GM10266 (cell line): ENCODE results near the gene ATL1.

Source experiments
- DNase-seq: peaks from one replicate; pipeline ENCODE4 v3.0.0; 2012; ENCODE audit errors: extremely low spot score
- TF ChIP-seq, protein P1 (sequence below): IDR thresholded peaks from 2 replicates; pipeline ENCODE4 v1.5.1; 2012; ENCODE audit warnings: mild to moderate bottlenecking, low read depth; ENCODE audit not compliant: control insufficient read depth, insufficient read depth; ENCODE audit errors: missing control alignments

Gene ATL1

GRCh38 chr14:50578433-50578832, 18.5 kb downstream of the ATL1 start:
- DNase-seq = no peak
- TF ChIP-seq, protein P1, sequence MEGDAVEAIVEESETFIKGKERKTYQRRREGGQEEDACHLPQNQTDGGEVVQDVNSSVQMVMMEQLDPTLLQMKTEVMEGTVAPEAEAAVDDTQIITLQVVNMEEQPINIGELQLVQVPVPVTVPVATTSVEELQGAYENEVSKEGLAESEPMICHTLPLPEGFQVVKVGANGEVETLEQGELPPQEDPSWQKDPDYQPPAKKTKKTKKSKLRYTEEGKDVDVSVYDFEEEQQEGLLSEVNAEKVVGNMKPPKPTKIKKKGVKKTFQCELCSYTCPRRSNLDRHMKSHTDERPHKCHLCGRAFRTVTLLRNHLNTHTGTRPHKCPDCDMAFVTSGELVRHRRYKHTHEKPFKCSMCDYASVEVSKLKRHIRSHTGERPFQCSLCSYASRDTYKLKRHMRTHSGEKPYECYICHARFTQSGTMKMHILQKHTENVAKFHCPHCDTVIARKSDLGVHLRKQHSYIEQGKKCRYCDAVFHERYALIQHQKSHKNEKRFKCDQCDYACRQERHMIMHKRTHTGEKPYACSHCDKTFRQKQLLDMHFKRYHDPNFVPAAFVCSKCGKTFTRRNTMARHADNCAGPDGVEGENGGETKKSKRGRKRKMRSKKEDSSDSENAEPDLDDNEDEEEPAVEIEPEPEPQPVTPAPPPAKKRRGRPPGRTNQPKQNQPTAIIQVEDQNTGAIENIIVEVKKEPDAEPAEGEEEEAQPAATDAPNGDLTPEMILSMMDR = no peak

DNA sequence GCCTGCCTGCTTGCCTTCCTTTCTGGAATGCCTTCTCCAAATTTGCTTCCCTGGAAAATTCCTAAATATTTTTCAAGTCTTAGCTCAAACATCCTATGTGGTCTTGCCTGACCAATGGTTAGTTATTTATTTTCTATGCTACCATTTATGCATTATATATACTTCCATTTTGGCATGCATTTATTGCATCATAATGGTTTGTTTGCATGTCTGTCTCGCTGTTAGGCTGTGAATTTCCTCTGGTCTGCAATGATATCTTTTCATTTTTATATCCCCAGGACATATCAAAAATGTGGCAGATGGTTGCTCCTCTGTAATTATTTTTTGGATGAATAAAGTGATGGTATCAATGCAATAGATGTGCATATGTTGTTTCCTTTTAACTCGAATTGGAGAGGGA, 30.5 kb downstream of the ATL1 start:
- TF ChIP-seq, protein P1 = no peak
- no peak for DNase-seq

DNA sequence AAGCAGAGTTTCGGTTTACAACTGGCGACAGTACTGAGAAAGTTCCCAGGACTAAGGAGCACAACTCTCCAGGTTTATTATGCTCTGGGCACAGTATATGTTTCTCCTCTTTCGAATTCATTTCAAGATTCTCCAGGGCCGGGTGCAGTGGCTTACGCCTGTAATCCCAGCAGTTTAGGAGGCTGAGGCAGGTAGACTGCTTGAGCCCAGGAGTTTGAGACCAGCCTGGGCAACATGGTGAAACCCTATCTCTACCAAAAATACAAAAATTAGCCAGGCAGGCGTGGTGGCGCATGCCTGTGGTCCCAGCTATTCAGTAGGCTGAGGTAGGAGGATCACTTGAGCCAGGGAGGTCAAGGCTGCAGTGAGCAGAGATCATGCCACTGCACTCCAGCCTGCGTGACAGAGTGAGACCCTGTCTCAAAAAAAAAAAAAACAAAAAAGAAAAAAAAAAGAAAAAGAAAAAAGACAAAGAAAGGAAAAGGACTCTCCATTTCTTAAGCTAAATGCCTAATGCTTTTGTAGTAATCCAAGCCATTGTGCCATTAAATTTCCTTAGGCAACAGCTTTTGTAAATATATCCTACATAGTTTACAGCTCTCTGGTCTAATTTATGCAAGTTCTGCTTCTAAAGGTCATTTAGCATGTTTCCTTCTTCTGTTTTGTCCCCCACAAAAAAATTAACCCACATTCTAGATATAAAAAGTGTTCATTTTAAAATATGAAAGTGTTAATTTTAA, 34.8 kb downstream of the ATL1 start:
- TF ChIP-seq, protein P1 = no peak
- no peak for DNase-seq

- TF ChIP-seq, protein P1 = no peak
- no peak for DNase-seq
Measured at GRCh38 chr14:50598765-50599164, 38.8 kb downstream of the ATL1 start.

- DNase-seq = peak; percentile 13
- TF ChIP-seq, protein P1 = peak; percentile 59
Measured at GRCh38 chr14:50599700-50600444, 39.9 kb downstream of the ATL1 start.

- DNase-seq = no peak
- TF ChIP-seq, protein P1 = no peak
Measured at GRCh38 chr14:50600849-50601248, 40.9 kb downstream of the ATL1 start.

- TF ChIP-seq, protein P1 = no peak
- DNase-seq = no peak
Measured at GRCh38 chr14:50601394-50601793, 41.4 kb downstream of the ATL1 start.
